H9 (cell line): ENCODE data around the gene HAGHL. TPM values are rescaled to one million over a fixed set of nuclear protein-coding genes. Genes with fewer than 3 reads are reported as not detected.

Source experiments
- DNase-seq: peaks from one replicate; pipeline ENCODE4 v3.0.0-alpha.2; 2017
- H2AFZ ChIP-seq: one replicate; pipeline ENCODE4 v1.6.1; 2013; ENCODE audit warnings: mild to moderate bottlenecking, low read length, control low read depth, moderate library complexity
- H2AK5ac ChIP-seq: 2 replicates; pipeline ENCODE4 v1.6.1; 2013; ENCODE audit warnings: low read length, control low read depth, mixed read lengths; ENCODE audit not compliant: insufficient read length
- H2BK120ac ChIP-seq: one replicate; pipeline ENCODE4 v1.6.1; 2013; ENCODE audit warnings: low read depth, mild to moderate bottlenecking, low read length, control low read depth, inconsistent platforms; ENCODE audit not compliant: poor library complexity, severe bottlenecking
- H2BK12ac ChIP-seq: 2 replicates; pipeline ENCODE4 v1.6.1; 2013; ENCODE audit warnings: low read length, control low read depth, mixed read lengths, low read depth; ENCODE audit not compliant: insufficient read length
- H2BK15ac ChIP-seq: 2 replicates; pipeline ENCODE4 v1.6.1; 2013; ENCODE audit warnings: low read depth, low read length, control low read depth
- H2BK20ac ChIP-seq: one replicate; pipeline ENCODE4 v1.6.1; 2013; ENCODE audit warnings: low read depth, mild to moderate bottlenecking, low read length, control low read depth, inconsistent platforms; ENCODE audit not compliant: poor library complexity, severe bottlenecking
- H2BK5ac ChIP-seq: 2 replicates; pipeline ENCODE4 v1.6.1; 2013; ENCODE audit warnings: low read length, control low read depth, mixed read lengths; ENCODE audit not compliant: insufficient read length
- H3K14ac ChIP-seq: 2 replicates; pipeline ENCODE4 v1.6.1; 2013; ENCODE audit warnings: low read length, control low read depth; ENCODE audit not compliant: insufficient read depth
- H3K18ac ChIP-seq: 2 replicates; pipeline ENCODE4 v1.6.1; 2013; ENCODE audit warnings: low read depth, mild to moderate bottlenecking, mixed read lengths, low read length, control low read depth; ENCODE audit not compliant: insufficient read length
- H3K23ac ChIP-seq: 2 replicates; pipeline ENCODE4 v1.6.1; 2013; ENCODE audit warnings: low read length, control low read depth, mixed read lengths, low read depth; ENCODE audit not compliant: insufficient read length
- H3K23me2 ChIP-seq: 2 replicates; pipeline ENCODE4 v1.6.1; 2013; ENCODE audit warnings: low read depth, mild to moderate bottlenecking, mixed read lengths, low read length, control low read depth; ENCODE audit not compliant: insufficient read length, poor library complexity, severe bottlenecking
- H3K27ac ChIP-seq: 2 replicates; pipeline ENCODE4 v1.5.1; 2013; ENCODE audit warnings: low read length, control low read depth, mixed read lengths, low read depth; ENCODE audit not compliant: insufficient read length
- H3K27me3 ChIP-seq: 2 replicates; pipeline ENCODE4 v1.6.1; 2013; ENCODE audit warnings: low read length, control low read depth, inconsistent platforms; ENCODE audit not compliant: insufficient read depth
- H3K4ac ChIP-seq: 2 replicates; pipeline ENCODE4 v1.6.1; 2013; ENCODE audit warnings: low read depth, mild to moderate bottlenecking, control low read depth, inconsistent platforms, low read length, moderate library complexity
- H3K4me1 ChIP-seq: 2 replicates; pipeline ENCODE4 v1.6.1; 2013; ENCODE audit warnings: low read length, control low read depth, inconsistent platforms; ENCODE audit not compliant: insufficient read depth
- H3K4me2 ChIP-seq: 2 replicates; pipeline ENCODE4 v1.6.1; 2013; ENCODE audit warnings: low read length, control low read depth, mixed read lengths; ENCODE audit not compliant: insufficient read length, insufficient read depth
- H3K56ac ChIP-seq: 2 replicates; pipeline ENCODE4 v1.6.1; 2013; ENCODE audit warnings: low read depth, mild to moderate bottlenecking, mixed read lengths, low read length, control low read depth; ENCODE audit not compliant: insufficient read length
- H3K79me1 ChIP-seq: 2 replicates; pipeline ENCODE4 v1.6.1; 2013; ENCODE audit warnings: low read depth, mild to moderate bottlenecking, moderate library complexity, low read length, control low read depth, inconsistent platforms; ENCODE audit not compliant: insufficient read depth, poor library complexity, severe bottlenecking
- H3K79me2 ChIP-seq: 2 replicates; pipeline ENCODE4 v1.6.1; 2013; ENCODE audit warnings: low read length, control low read depth, inconsistent platforms; ENCODE audit not compliant: insufficient read depth
- H3K9ac ChIP-seq: 2 replicates; pipeline ENCODE4 v1.6.1; 2013; ENCODE audit warnings: low read length, control low read depth, mixed read lengths; ENCODE audit not compliant: insufficient read length; ENCODE audit errors: extremely low read depth
- H3K9me3 ChIP-seq: one replicate; pipeline ENCODE4 v1.6.1; 2013; ENCODE audit warnings: low read depth, low read length, inconsistent platforms; ENCODE audit not compliant: control insufficient read depth
- H3T11ph ChIP-seq: one replicate; pipeline ENCODE4 v1.6.1; 2013; ENCODE audit warnings: mild to moderate bottlenecking, low read length, control low read depth, inconsistent platforms
- H4K20me1 ChIP-seq: one replicate; pipeline ENCODE4 v1.6.1; 2013; ENCODE audit not compliant: control insufficient read depth, insufficient read length, insufficient read depth
- H4K5ac ChIP-seq: 2 replicates; pipeline ENCODE4 v1.6.1; 2013; ENCODE audit warnings: low read depth, mild to moderate bottlenecking, mixed read lengths, low read length, control low read depth; ENCODE audit not compliant: insufficient read length
- H4K8ac ChIP-seq: replicated peaks from 2 replicates; pipeline ENCODE4 v1.6.1; 2013; ENCODE audit warnings: low read length, control low read depth, mixed read lengths, low read depth; ENCODE audit not compliant: insufficient read length
- H4K91ac ChIP-seq: 2 replicates; pipeline ENCODE4 v1.6.1; 2013; ENCODE audit warnings: low read depth, mild to moderate bottlenecking, moderate library complexity, mixed read lengths, low read length, control low read depth; ENCODE audit not compliant: insufficient read length
- H3K27ac Mint-ChIP-seq, 3 experiments: 2 replicates in 2 of 3; 3 replicates in 1 of 3; pipeline ENCODE4 v1.8.0; 2020 to 2021; ENCODE audit warnings: mixed read lengths in 3 of 3, mild to moderate bottlenecking in 1 of 3, moderate library complexity in 1 of 3
- H3K27me3 Mint-ChIP-seq: 2 replicates; pipeline ENCODE4 v1.8.0; 2021; ENCODE audit warnings: low read depth, mild to moderate bottlenecking, moderate library complexity, mixed read lengths
- H3K36me3 Mint-ChIP-seq, 3 experiments: 2 replicates in 2 of 3; 3 replicates in 1 of 3; pipeline ENCODE4 v1.8.0; 2020 to 2021; ENCODE audit warnings: low read depth in 3 of 3, mixed read lengths in 3 of 3; ENCODE audit not compliant: insufficient read depth in 1 of 3
- H3K4me1 Mint-ChIP-seq, 2 experiments: 2 replicates each; pipeline ENCODE4 v1.8.0; 2020; ENCODE audit warnings: mixed read lengths in 2 of 2
- H3K4me3 Mint-ChIP-seq, 2 experiments: 2 replicates in 1 of 2; 3 replicates in 1 of 2; pipeline ENCODE4 v1.8.0; 2020 to 2021; ENCODE audit warnings: mild to moderate bottlenecking in 2 of 2, mixed read lengths in 2 of 2, moderate library complexity in 1 of 2
- H3K9me3 Mint-ChIP-seq, 2 experiments: 2 replicates in 1 of 2; 3 replicates in 1 of 2; pipeline ENCODE4 v1.8.0; 2020; ENCODE audit warnings: mild to moderate bottlenecking in 2 of 2, mixed read lengths in 2 of 2, moderate library complexity in 1 of 2
- CTCF ChIP-seq: fragments of 200-600 bp; sonication (generic); conservative IDR thresholded peaks from 3 replicates; pipeline ENCODE4 v1.8.0; 2021; ENCODE audit warnings: antibody characterized with exemption, mild to moderate bottlenecking
- WGBS: extraction: QIAGEN DNeasy Blood & Tissue Kit; methylation state at CpG from one replicate; pipeline ENCODE4 v1.1.7; 2013; ENCODE audit warnings: missing lambda C conversion rate, low lambda C conversion rate, mixed read lengths; ENCODE audit not compliant: insufficient read length; ENCODE audit errors: extremely low coverage; 5-methylcytosine and 5-hydroxymethylcytosine counted together
- total RNA-seq: library from RNA; stranded (reverse); gene quantifications from 2 replicates; pipeline ENCODE4 v1.2.1, GENCODE V29; 2021

HAGHL gene
- total RNA-seq, 1 experiment from 2014 or later = 25.2 TPM

GRCh38 chr16:711084-711483 lies 15.8 kb upstream of the HAGHL start:
- H4K5ac ChIP-seq = no peak overlapping the region
- Mint-ChIP-seq H3K27me3 (peaks cover 79% of the 10 kb centered on the region), H3K4me3 (no peak overlapping the region), H3K9me3 (peaks cover 0 to 2% of the 10 kb centered on the region in 2 experiments; a peak in 2 of 5 replicates), H3K4me1 (peaks cover 4 to 13% of the 10 kb centered on the region in 2 experiments), H3K36me3 (no peaks in the 10 kb centered on the region), H3K27ac (no peak overlapping the region)
- no CpG with 5 or more reads among the region's 12 CpGs for WGBS
- TF ChIP-seq CTCF = no peak
- no peak overlapping the region for H3K4me2 ChIP-seq
- H3K56ac ChIP-seq = no peak overlapping the region
- H3K23ac ChIP-seq = no peak overlapping the region
- H3K18ac ChIP-seq = no peak overlapping the region
- no peak overlapping the region for H2BK120ac ChIP-seq
- DNase-seq = no peak
- no peaks in the 10 kb centered on the region for H3K79me2 ChIP-seq
- no peak overlapping the region for H4K91ac ChIP-seq
- no peak overlapping the region for H2BK15ac ChIP-seq
- no peak overlapping the region for H3K4ac ChIP-seq
- no peak overlapping the region for H2BK5ac ChIP-seq
- no peak overlapping the region for H2BK20ac ChIP-seq
- H3K9me3 ChIP-seq = no peaks in the 10 kb centered on the region
- no peaks in the 10 kb centered on the region for H3K79me1 ChIP-seq
- H4K8ac ChIP-seq = no peak overlapping the region
- H2BK12ac ChIP-seq = no peak overlapping the region
- no peak overlapping the region for H2AFZ ChIP-seq
- peaks cover 12% of the 10 kb centered on the region for H3K23me2 ChIP-seq
- H3K14ac ChIP-seq = no peak overlapping the region
- no peak overlapping the region for H3T11ph ChIP-seq
- no peak overlapping the region for H2AK5ac ChIP-seq
- no peak overlapping the region for H3K9ac ChIP-seq
- H3K4me1 ChIP-seq = no peaks in the 10 kb centered on the region
- no peak overlapping the region for H3K27ac ChIP-seq
- no peaks in the 10 kb centered on the region for H4K20me1 ChIP-seq
- H3K27me3 ChIP-seq = peaks cover 21% of the 10 kb centered on the region; the same call in 1 of the 2 replicates
